ENCODE measurements around the gene KCNK10. TPM values are rescaled to one million over a fixed set of nuclear protein-coding genes. Genes with fewer than 3 reads are reported as not detected.
A peak's percentile ranks its signal among the peaks of the same experiment; 100 is the strongest.

The KCNK10 gene
- total and polyA plus RNA-seq, 4 donors, result 0.01 TPM; not detected in 3

DNA sequence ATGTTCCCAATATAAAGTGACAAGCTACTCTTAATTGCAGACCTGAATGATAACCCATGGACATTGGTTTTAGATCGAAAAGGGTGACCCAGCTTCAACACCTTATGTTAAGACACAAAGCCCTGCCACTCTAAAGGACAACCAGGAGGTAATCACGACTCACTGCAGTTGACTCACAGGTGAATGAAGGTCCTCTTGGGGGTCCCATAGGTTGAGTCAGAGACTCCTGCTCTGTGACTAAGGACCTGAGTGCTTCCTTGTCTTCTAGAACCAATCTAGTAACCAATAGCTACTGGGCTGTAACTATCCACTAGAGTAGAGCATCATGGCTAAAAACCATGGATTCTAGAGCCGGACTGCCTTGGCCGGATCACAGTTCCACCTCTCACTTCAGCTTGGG, 73.8 kb downstream of the KCNK10 start:
- TF ChIP-seq CTCF (IDR thresholded peaks at IDR 0.05; ENCODE audit: control extremely low read depth, extremely low read depth), result no peak
- no peak for ATAC-seq (ENCODE audit: insufficient read depth, low FRiP score)

DNA sequence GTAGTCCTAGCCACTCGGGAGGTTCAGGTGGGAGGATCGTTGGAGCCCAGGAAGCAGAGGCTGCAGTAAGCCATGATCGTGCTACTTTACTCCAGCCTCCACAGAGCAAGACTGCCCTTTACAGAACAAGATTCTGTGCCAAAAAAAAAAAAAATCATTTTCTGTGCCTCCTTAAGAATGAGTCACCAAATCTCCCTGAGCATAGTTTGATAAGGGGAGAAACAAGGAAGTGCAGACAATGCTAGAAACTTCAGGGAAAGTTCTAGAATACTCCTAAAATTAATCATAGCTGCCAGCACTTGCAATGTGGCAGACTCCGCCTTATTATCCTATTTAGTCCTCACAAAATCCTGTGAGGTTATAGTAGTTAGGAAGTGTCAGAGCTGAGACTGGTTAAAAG, 74.5 kb downstream of the KCNK10 start:
- H3K4me1 ChIP-seq (ENCODE audit: control insufficient read depth in 5 of 5, insufficient read depth in 5 of 5, low read length in 5 of 5), result no peaks in the 10 kb centered on the region
- no peak overlapping the region for H3K4me3 ChIP-seq
- ATAC-seq (ENCODE audit: insufficient read depth, low FRiP score), result peak; percentile 9
- H3K27me3 ChIP-seq (ENCODE audit: control insufficient read depth in 3 of 3, insufficient read depth in 3 of 3, low read length in 2 of 3), result no peaks in the 10 kb centered on the region
- no peak overlapping the region for H3K27ac ChIP-seq (ENCODE audit: low read depth in 1 of 2, low read length in 1 of 2)
- no peaks in the 10 kb centered on the region for H3K36me3 ChIP-seq (ENCODE audit: control insufficient read depth in 4 of 4, insufficient read depth in 4 of 4, low read length in 4 of 4)
- H3K9me3 ChIP-seq (ENCODE audit: control insufficient read depth in 4 of 4, insufficient read depth in 3 of 4, low read length in 3 of 4), result no peaks in the 10 kb centered on the region
- DNase-seq, result no peak
- TF ChIP-seq CTCF (IDR thresholded peaks at IDR 0.05; ENCODE audit: control extremely low read depth, extremely low read depth), result no peak
- WGBS, 2 donors, result 78 to 94% methylated on average over 4 of the region's 4 CpGs
- no peak overlapping the region for H3K9ac ChIP-seq (ENCODE audit: insufficient read depth in 1 of 2, low read length in 2 of 2)

More for the DNA sequence above, 73.8 kb downstream of the KCNK10 start:
- H3K4me3 ChIP-seq, result no peak overlapping the region
- no peak overlapping the region for H3K9ac ChIP-seq (ENCODE audit: insufficient read depth in 1 of 2, low read length in 2 of 2)
- no peaks in the 10 kb centered on the region for H3K4me1 ChIP-seq (ENCODE audit: control insufficient read depth in 5 of 5, insufficient read depth in 5 of 5, low read length in 5 of 5)
- H3K27ac ChIP-seq (ENCODE audit: low read depth in 1 of 2, low read length in 1 of 2), result no peak overlapping the region
- H3K36me3 ChIP-seq (ENCODE audit: control insufficient read depth in 4 of 4, insufficient read depth in 4 of 4, low read length in 4 of 4), result no peaks in the 10 kb centered on the region
- WGBS, 2 donors, result 88 to 90% methylated on average over 4 of the region's 4 CpGs
- no peak for DNase-seq
- no peaks in the 10 kb centered on the region for H3K9me3 ChIP-seq (ENCODE audit: control insufficient read depth in 4 of 4, insufficient read depth in 3 of 4, low read length in 3 of 4)
- H3K27me3 ChIP-seq (ENCODE audit: control insufficient read depth in 3 of 3, insufficient read depth in 3 of 3, low read length in 2 of 3), result no peaks in the 10 kb centered on the region

GRCh38 chr14:88247228-88247627, 75.8 kb downstream of the KCNK10 start:
- no peak overlapping the region for H3K9ac ChIP-seq (ENCODE audit: insufficient read depth in 1 of 2, low read length in 2 of 2)
- no peak for TF ChIP-seq CTCF (IDR thresholded peaks at IDR 0.05; ENCODE audit: control extremely low read depth, extremely low read depth)
- H3K27me3 ChIP-seq (ENCODE audit: control insufficient read depth in 3 of 3, insufficient read depth in 3 of 3, low read length in 2 of 3), result no peaks in the 10 kb centered on the region
- ATAC-seq (ENCODE audit: insufficient read depth, low FRiP score) (no peak), DNase-seq (no peak)
- no peaks in the 10 kb centered on the region for H3K36me3 ChIP-seq (ENCODE audit: control insufficient read depth in 4 of 4, insufficient read depth in 4 of 4, low read length in 4 of 4)
- no peak overlapping the region for H3K27ac ChIP-seq (ENCODE audit: low read depth in 1 of 2, low read length in 1 of 2)
- H3K9me3 ChIP-seq (ENCODE audit: control insufficient read depth in 4 of 4, insufficient read depth in 3 of 4, low read length in 3 of 4), result no peaks in the 10 kb centered on the region
- H3K4me3 ChIP-seq, result no peak overlapping the region
- WGBS, 2 donors, result 74 to 81% methylated on average over 4 of the region's 4 CpGs
- no peaks in the 10 kb centered on the region for H3K4me1 ChIP-seq (ENCODE audit: control insufficient read depth in 5 of 5, insufficient read depth in 5 of 5, low read length in 5 of 5)

GRCh38 chr14:88245321-88245720, 77.7 kb downstream of the KCNK10 start:
- Histone ChIP-seq H3K9ac (ENCODE audit: insufficient read depth in 1 of 2, low read length in 2 of 2) (no peak overlapping the region), H3K27me3 (ENCODE audit: control insufficient read depth in 3 of 3, insufficient read depth in 3 of 3, low read length in 2 of 3) (no peaks in the 10 kb centered on the region), H3K27ac (ENCODE audit: low read depth in 1 of 2, low read length in 1 of 2) (no peak overlapping the region), H3K9me3 (ENCODE audit: control insufficient read depth in 4 of 4, insufficient read depth in 3 of 4, low read length in 3 of 4) (no peaks in the 10 kb centered on the region), H3K4me1 (ENCODE audit: control insufficient read depth in 5 of 5, insufficient read depth in 5 of 5, low read length in 5 of 5) (no peaks in the 10 kb centered on the region), H3K4me3 (no peak overlapping the region), H3K36me3 (ENCODE audit: control insufficient read depth in 4 of 4, insufficient read depth in 4 of 4, low read length in 4 of 4) (no peaks in the 10 kb centered on the region)
- ATAC-seq (ENCODE audit: insufficient read depth, low FRiP score) (no peak), DNase-seq (no peak)
- WGBS, 2 donors, result 45 to 53% methylated on average over 8 of the region's 8 CpGs
- TF ChIP-seq CTCF (IDR thresholded peaks at IDR 0.05; ENCODE audit: control extremely low read depth, extremely low read depth), result no peak
